DND-41 (cell line): ENCODE measurements around the gene C14orf180.

Source experiments
- ATAC-seq: fragments of 200-7000 bp; cut with Tn5 transposase; 3 replicates; pipeline ENCODE4 v1.9.1; 2021; ENCODE audit warnings: low read depth; ENCODE audit not compliant: insufficient read depth
- DNase-seq: peaks from one replicate; pipeline ENCODE4 v3.0.0-alpha.2; 2020
- H2AFZ ChIP-seq: 2 replicates; pipeline ENCODE4 v1.6.0; 2012; ENCODE audit warnings: low read depth, low read length
- H3K27ac ChIP-seq: 2 replicates; pipeline ENCODE4 v1.5.1; 2012; ENCODE audit warnings: low read length, inconsistent platforms
- H3K27me3 ChIP-seq: fragments of 200-600 bp; sonication (generic); 2 replicates; pipeline ENCODE4 v1.6.0; 2012; ENCODE audit warnings: low read length, mild to moderate bottlenecking, inconsistent platforms; ENCODE audit not compliant: insufficient read depth, poor library complexity
- H3K36me3 ChIP-seq: 2 replicates; pipeline ENCODE4 v1.5.1; 2012; ENCODE audit warnings: low read length, inconsistent platforms; ENCODE audit not compliant: insufficient read depth
- H3K4me1 ChIP-seq: 2 replicates; pipeline ENCODE4 v1.5.1; 2012; ENCODE audit warnings: mild to moderate bottlenecking, low read length; ENCODE audit not compliant: insufficient read depth
- H3K4me2 ChIP-seq: 2 replicates; pipeline ENCODE4 v1.6.0; 2012; ENCODE audit warnings: mild to moderate bottlenecking, moderate library complexity, low read length, inconsistent platforms; ENCODE audit not compliant: insufficient read depth
- H3K4me3 ChIP-seq, 2 experiments: fragments of 200-600 bp in 1 of 2; shearing (Covaris generic) in 1 of 2; 2 replicates each; pipeline ENCODE4 v1.5.1; 2012 to 2016; ENCODE audit warnings: inconsistent platforms in 2 of 2, low read length in 2 of 2, mild to moderate bottlenecking in 2 of 2, low read depth in 1 of 2, moderate library complexity in 1 of 2
- H3K79me2 ChIP-seq: 2 replicates; pipeline ENCODE4 v1.6.0; 2012; ENCODE audit warnings: low read length, inconsistent platforms; ENCODE audit not compliant: insufficient read depth
- H3K9ac ChIP-seq: 2 replicates; pipeline ENCODE4 v1.6.0; 2012; ENCODE audit warnings: low read depth, mild to moderate bottlenecking, inconsistent platforms, low read length, moderate library complexity
- H3K9me3 ChIP-seq: 2 replicates; pipeline ENCODE4 v1.5.1; 2012; ENCODE audit warnings: low read length, moderate library complexity, mild to moderate bottlenecking, inconsistent platforms; ENCODE audit not compliant: insufficient read depth, severe bottlenecking
- H4K20me1 ChIP-seq: 2 replicates; pipeline ENCODE4 v1.6.0; 2012; ENCODE audit warnings: low read length; ENCODE audit not compliant: insufficient read depth
- CTCF ChIP-seq: IDR thresholded peaks from 2 replicates; pipeline ENCODE4 v1.5.1; 2012; ENCODE audit warnings: borderline replicate concordance, low read length, moderate library complexity, mild to moderate bottlenecking; ENCODE audit not compliant: poor library complexity, severe bottlenecking; ENCODE audit errors: extremely low read depth
- EZH2 ChIP-seq: IDR thresholded peaks from 3 replicates; pipeline ENCODE4 v1.6.1; 2012; ENCODE audit warnings: borderline replicate concordance, low read depth, mild to moderate bottlenecking, moderate library complexity, low read length, inconsistent platforms; ENCODE audit not compliant: severe bottlenecking

C14orf180 gene

GRCh38 chr14:104547310-104547997, 32.1 kb upstream of the C14orf180 start:
- DNase-seq = no peak
- no peak overlapping the region for H3K27ac ChIP-seq
- H3K27me3 ChIP-seq = peaks cover 9% of the 10 kb centered on the region

GRCh38 chr14:104547998-104548700, 31.4 kb upstream of the C14orf180 start:
- no peak for TF ChIP-seq EZH2
- no peak for TF ChIP-seq CTCF
- H3K27me3 ChIP-seq = peaks cover 3% of the 10 kb centered on the region
- H3K4me3 ChIP-seq = no peak overlapping the region
- no peaks in the 10 kb centered on the region for H3K4me1 ChIP-seq
- no peaks in the 10 kb centered on the region for H3K79me2 ChIP-seq
- DNase-seq = no peak
- no peak overlapping the region for H3K9ac ChIP-seq
- ATAC-seq = no peak
- H4K20me1 ChIP-seq = peaks cover 3% of the 10 kb centered on the region; the same call in 1 of the 2 replicates
- H3K27ac ChIP-seq = no peak overlapping the region
- H3K9me3 ChIP-seq = no peaks in the 10 kb centered on the region
- no peak overlapping the region for H2AFZ ChIP-seq
- H3K4me2 ChIP-seq = no peak overlapping the region
- H3K36me3 ChIP-seq = no peaks in the 10 kb centered on the region

More at GRCh38 chr14:104547310-104547997, 32.1 kb upstream of the C14orf180 start:
- Histone ChIP-seq H3K9ac (no peak overlapping the region), H3K79me2 (no peaks in the 10 kb centered on the region), H2AFZ (no peak overlapping the region), H3K4me2 (no peak overlapping the region), H4K20me1 (peaks cover 3% of the 10 kb centered on the region; the same call in 1 of the 2 replicates), H3K36me3 (no peaks in the 10 kb centered on the region), H3K4me3 (no peak overlapping the region), H3K4me1 (no peaks in the 10 kb centered on the region), H3K9me3 (no peaks in the 10 kb centered on the region)
- no peak for ATAC-seq
- TF ChIP-seq EZH2 (no peak), CTCF (no peak)

- Histone ChIP-seq H3K4me1 (no peaks in the 10 kb centered on the region), H3K9me3 (no peaks in the 10 kb centered on the region), H3K4me3 (no peak overlapping the region), H3K4me2 (no peak overlapping the region), H3K9ac (no peak overlapping the region), H4K20me1 (peaks cover 3% of the 10 kb centered on the region; the same call in 1 of the 2 replicates), H3K79me2 (no peaks in the 10 kb centered on the region), H3K27me3 (peaks cover 4% of the 10 kb centered on the region), H3K36me3 (no peaks in the 10 kb centered on the region), H3K27ac (no peak overlapping the region), H2AFZ (no peak overlapping the region)
- DNase-seq (no peak), ATAC-seq (no peak)
- TF ChIP-seq EZH2 (no peak), CTCF (no peak)
Observed at GRCh38 chr14:104548802-104549535, 30.6 kb upstream of the C14orf180 start.
